ENCODE results near the gene LUM. TPM values are rescaled to one million over a fixed set of nuclear protein-coding genes. Genes with fewer than 3 reads are reported as not detected.

LUM gene
- total RNA-seq, 1 donor from 2014 or later = 0.67 TPM

DNA sequence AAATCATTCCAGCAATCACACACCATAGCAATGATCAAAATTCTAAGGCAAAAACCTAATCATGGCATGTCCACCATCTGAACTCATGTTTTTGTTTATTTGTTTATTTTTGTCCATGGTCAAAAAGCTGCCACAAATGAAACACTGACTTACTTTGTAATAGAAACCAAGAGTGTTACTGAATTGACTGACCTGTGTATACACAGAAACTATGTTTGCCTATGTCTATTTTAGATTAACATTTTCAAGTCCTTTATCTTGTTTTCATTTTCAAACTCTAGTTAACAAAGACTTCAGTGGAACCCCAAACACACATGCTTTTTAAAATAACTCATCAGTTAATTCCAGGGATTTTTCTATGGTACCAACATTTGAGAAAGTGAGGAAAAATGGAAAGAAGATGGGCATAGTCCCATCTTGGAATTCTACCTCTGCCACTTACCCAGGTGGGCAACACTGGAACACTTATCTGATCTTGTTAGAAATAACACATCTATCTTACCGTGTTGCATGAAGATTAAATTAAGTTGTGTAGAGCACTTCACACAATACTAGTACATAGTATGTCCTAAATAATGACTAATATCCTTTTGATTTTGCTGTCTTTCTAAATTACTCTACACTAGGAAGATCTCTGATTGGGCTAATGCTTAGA is 6.4 kb downstream of the LUM start:
- TF ChIP-seq, protein P1, sequence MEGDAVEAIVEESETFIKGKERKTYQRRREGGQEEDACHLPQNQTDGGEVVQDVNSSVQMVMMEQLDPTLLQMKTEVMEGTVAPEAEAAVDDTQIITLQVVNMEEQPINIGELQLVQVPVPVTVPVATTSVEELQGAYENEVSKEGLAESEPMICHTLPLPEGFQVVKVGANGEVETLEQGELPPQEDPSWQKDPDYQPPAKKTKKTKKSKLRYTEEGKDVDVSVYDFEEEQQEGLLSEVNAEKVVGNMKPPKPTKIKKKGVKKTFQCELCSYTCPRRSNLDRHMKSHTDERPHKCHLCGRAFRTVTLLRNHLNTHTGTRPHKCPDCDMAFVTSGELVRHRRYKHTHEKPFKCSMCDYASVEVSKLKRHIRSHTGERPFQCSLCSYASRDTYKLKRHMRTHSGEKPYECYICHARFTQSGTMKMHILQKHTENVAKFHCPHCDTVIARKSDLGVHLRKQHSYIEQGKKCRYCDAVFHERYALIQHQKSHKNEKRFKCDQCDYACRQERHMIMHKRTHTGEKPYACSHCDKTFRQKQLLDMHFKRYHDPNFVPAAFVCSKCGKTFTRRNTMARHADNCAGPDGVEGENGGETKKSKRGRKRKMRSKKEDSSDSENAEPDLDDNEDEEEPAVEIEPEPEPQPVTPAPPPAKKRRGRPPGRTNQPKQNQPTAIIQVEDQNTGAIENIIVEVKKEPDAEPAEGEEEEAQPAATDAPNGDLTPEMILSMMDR (IDR thresholded peaks at IDR 0.05; ENCODE audit: insufficient read depth, low read length, poor library complexity, severe bottlenecking) = no peak
- no peak overlapping the region for H3K4me3 ChIP-seq (ENCODE audit: low read depth, low read length)
- no peak for DNase-seq (ENCODE audit: low read depth)
- no peaks in the 10 kb centered on the region for H3K36me3 ChIP-seq (ENCODE audit: control insufficient read depth, insufficient read depth, low read length)
- H3K27me3 ChIP-seq (ENCODE audit: control insufficient read depth, insufficient read depth, low read length) = no peaks in the 10 kb centered on the region

DNA sequence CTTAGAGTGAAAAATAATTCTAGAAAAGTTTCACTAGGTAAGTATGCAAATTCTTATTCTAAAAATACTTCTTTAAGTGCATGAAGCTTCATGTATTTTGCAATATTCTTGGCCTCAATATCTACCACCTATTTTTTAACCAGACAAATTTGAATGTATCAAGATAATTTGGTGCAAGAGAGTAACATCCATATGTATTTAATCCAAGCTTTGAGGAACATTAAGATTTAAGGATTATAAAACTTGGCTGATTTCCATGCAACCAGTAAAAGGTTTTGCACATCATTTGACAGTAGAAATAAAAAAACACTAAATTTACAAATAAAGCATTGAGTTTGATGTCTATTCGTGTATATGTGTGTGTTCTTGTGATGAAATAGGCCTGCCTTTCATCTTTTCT is 7.7 kb downstream of the LUM start:
- Histone ChIP-seq H3K27me3 (ENCODE audit: control insufficient read depth, insufficient read depth, low read length) (no peaks in the 10 kb centered on the region), H3K4me3 (ENCODE audit: low read depth, low read length) (no peak overlapping the region), H3K36me3 (ENCODE audit: control insufficient read depth, insufficient read depth, low read length) (no peaks in the 10 kb centered on the region)
- TF ChIP-seq, protein P1 (IDR thresholded peaks at IDR 0.05; ENCODE audit: insufficient read depth, low read length, poor library complexity, severe bottlenecking) = no peak
- DNase-seq (ENCODE audit: low read depth) = no peak

- TF ChIP-seq, protein P1 (IDR thresholded peaks at IDR 0.05; ENCODE audit: insufficient read depth, low read length, poor library complexity, severe bottlenecking) = no peak
- no peaks in the 10 kb centered on the region for H3K27me3 ChIP-seq (ENCODE audit: control insufficient read depth, insufficient read depth, low read length)
- no peak for DNase-seq (ENCODE audit: low read depth)
- no peak overlapping the region for H3K4me3 ChIP-seq (ENCODE audit: low read depth, low read length)
- no peaks in the 10 kb centered on the region for H3K36me3 ChIP-seq (ENCODE audit: control insufficient read depth, insufficient read depth, low read length)
These were observed 8.2 kb downstream of the LUM start for GRCh38 chr12:91103101-91103500.

GRCh38 chr12:91100906-91101305 is 10.4 kb downstream of the LUM start:
- H3K36me3 ChIP-seq (ENCODE audit: control insufficient read depth, insufficient read depth, low read length) = no peaks in the 10 kb centered on the region
- H3K27me3 ChIP-seq (ENCODE audit: control insufficient read depth, insufficient read depth, low read length) = no peaks in the 10 kb centered on the region
- TF ChIP-seq, protein P1 (IDR thresholded peaks at IDR 0.05; ENCODE audit: insufficient read depth, low read length, poor library complexity, severe bottlenecking) = no peak
- peak; percentile 32 for DNase-seq (ENCODE audit: low read depth)
- no peak overlapping the region for H3K4me3 ChIP-seq (ENCODE audit: low read depth, low read length)

DNA sequence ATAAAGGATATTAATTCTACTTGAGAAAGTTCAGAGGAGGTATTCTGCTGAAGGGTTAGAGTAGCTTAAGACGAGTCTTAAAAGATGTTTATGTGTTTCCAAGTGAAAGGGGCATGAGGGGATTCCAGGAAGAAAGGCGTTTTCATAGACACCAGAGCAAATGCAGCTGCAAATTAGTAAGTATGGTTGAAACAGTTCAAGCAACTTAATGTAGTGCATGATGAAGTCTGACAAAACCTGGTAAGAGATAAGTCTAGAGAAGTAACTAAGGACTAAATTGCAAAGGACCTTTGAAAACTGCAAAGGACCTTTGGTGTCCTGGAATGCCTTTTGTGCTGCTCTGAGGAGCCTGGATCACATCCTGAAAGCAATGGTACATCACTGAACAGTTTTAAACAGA is 11.5 kb downstream of the LUM start:
- Histone ChIP-seq H3K36me3 (ENCODE audit: control insufficient read depth, insufficient read depth, low read length) (no peaks in the 10 kb centered on the region), H3K4me3 (ENCODE audit: low read depth, low read length) (no peak overlapping the region), H3K27me3 (ENCODE audit: control insufficient read depth, insufficient read depth, low read length) (no peaks in the 10 kb centered on the region)
- TF ChIP-seq, protein P1 (IDR thresholded peaks at IDR 0.05; ENCODE audit: insufficient read depth, low read length, poor library complexity, severe bottlenecking) = no peak
- no peak for DNase-seq (ENCODE audit: low read depth)

GRCh38 chr12:91099341-91099740 is 12.0 kb downstream of the LUM start:
- TF ChIP-seq, protein P1 (IDR thresholded peaks at IDR 0.05; ENCODE audit: insufficient read depth, low read length, poor library complexity, severe bottlenecking) = no peak
- H3K27me3 ChIP-seq (ENCODE audit: control insufficient read depth, insufficient read depth, low read length) = no peaks in the 10 kb centered on the region
- DNase-seq (ENCODE audit: low read depth) = no peak
- no peaks in the 10 kb centered on the region for H3K36me3 ChIP-seq (ENCODE audit: control insufficient read depth, insufficient read depth, low read length)
- no peak overlapping the region for H3K4me3 ChIP-seq (ENCODE audit: low read depth, low read length)
